ENCODE data around the gene STK33. TPM values are rescaled to one million over a fixed set of nuclear protein-coding genes. Genes with fewer than 3 reads are reported as not detected.
A peak's percentile ranks its signal among the peaks of the same experiment; 100 is the strongest.

Gene STK33
- total and polyA plus RNA-seq, 2 of the 13 experiments (the other 11 are each of a cell fraction or from before 2014, with no cell fraction given) = 2.7 to 12.6 TPM

GRCh38 chr11:8584511-8584910 is 9.5 kb downstream of the STK33 start (continued):
- no peak for TF ChIP-seq ZBTB10 (CRISPR knock-in tag; IDR thresholded peaks at IDR 0.05; ENCODE audit: borderline replicate concordance)
- no peak for TF ChIP-seq SRSF1 (optimal IDR thresholded peaks at IDR 0.05; ENCODE audit: low read depth, low read length)
- TF ChIP-seq SIX4 (CRISPR knock-in tag; IDR thresholded peaks at IDR 0.05) = no peak
- TF ChIP-seq ZNF552 (CRISPR knock-in tag; IDR thresholded peaks at IDR 0.05; ENCODE audit: borderline replicate concordance) = no peak
- peak; percentile 80 to 87 for TF ChIP-seq MAFK (conservative IDR thresholded peaks at IDR 0.05 in 1 of 2, IDR thresholded peaks at IDR 0.05 in 1 of 2; ENCODE audit: low read length in 2 of 2)
- no peak for TF ChIP-seq YY1 (IDR thresholded peaks at IDR 0.05; ENCODE audit: insufficient read depth, insufficient replicate concordance, low read depth, low read length)
- TF ChIP-seq ZNF567 (CRISPR knock-in tag; IDR thresholded peaks at IDR 0.05; ENCODE audit: borderline replicate concordance) = no peak
- 0 out of 2 replicates have a peak, but pooled peaks have one; percentile 37 for TF ChIP-seq FOXA3 (CRISPR knock-in tag; IDR thresholded peaks at IDR 0.05)
- TF ChIP-seq BRCA1 (CRISPR knock-in tag; IDR thresholded peaks at IDR 0.05) = no peak
- TF ChIP-seq STAT6 (CRISPR knock-in tag; IDR thresholded peaks at IDR 0.05; ENCODE audit: borderline replicate concordance) = no peak
- no peak for TF ChIP-seq ZNF3 (CRISPR knock-in tag; IDR thresholded peaks at IDR 0.05)
- no peak for TF ChIP-seq ZNF776 (CRISPR knock-in tag; IDR thresholded peaks at IDR 0.05)
- TF ChIP-seq SAP130 (CRISPR knock-in tag; IDR thresholded peaks at IDR 0.05; ENCODE audit: low read depth) = no peak
- TF ChIP-seq FOXA1 (IDR thresholded peaks at IDR 0.05) = no peak
- peak; percentile 71 for TF ChIP-seq FOXA1 (CRISPR knock-in tag; IDR thresholded peaks at IDR 0.05)
- TF ChIP-seq CEBPG (CRISPR knock-in tag; IDR thresholded peaks at IDR 0.05) = no peak
- TF ChIP-seq PRDM4 (CRISPR knock-in tag; IDR thresholded peaks at IDR 0.05; ENCODE audit: borderline replicate concordance) = no peak
- peak; percentile 53 for TF ChIP-seq NFYC (CRISPR knock-in tag; IDR thresholded peaks at IDR 0.05)
- TF ChIP-seq IKZF1 (IDR thresholded peaks at IDR 0.05) = no peak
- TF ChIP-seq MAFF (IDR thresholded peaks at IDR 0.05; ENCODE audit: low read depth, low read length) = peak; percentile 69
- TF ChIP-seq HNRNPH1 (optimal IDR thresholded peaks at IDR 0.05; ENCODE audit: low read depth, low read length) = no peak
- TF ChIP-seq ZNF790 (CRISPR knock-in tag; IDR thresholded peaks at IDR 0.05; ENCODE audit: borderline replicate concordance) = no peak
- no peak for TF ChIP-seq MXD1 (CRISPR knock-in tag; IDR thresholded peaks at IDR 0.05)
- TF ChIP-seq HBP1 (CRISPR knock-in tag; IDR thresholded peaks at IDR 0.05; ENCODE audit: low read depth) = no peak
